Brain microvascular endothelial cell (primary cell): ENCODE results near the gene RUNDC3A.

Experiments
- DNase-seq: peaks from one replicate; pipeline ENCODE4 v3.0.0-alpha.2; 2020
- H3K27ac ChIP-seq: fragments of 250-450 bp; sonication (Bioruptor Pico); 2 replicates; pipeline ENCODE4 v1.5.1; 2020; ENCODE audit warnings: mild to moderate bottlenecking, moderate library complexity
- H3K27me3 ChIP-seq: fragments of 250-450 bp; sonication (Bioruptor Pico); replicated peaks from 2 replicates; pipeline ENCODE4 v1.5.1; 2020; ENCODE audit warnings: mild to moderate bottlenecking
- H3K36me3 ChIP-seq: fragments of 250-450 bp; sonication (Bioruptor Pico); replicated peaks from 2 replicates; pipeline ENCODE4 v1.5.1; 2020; ENCODE audit warnings: mild to moderate bottlenecking
- H3K4me3 ChIP-seq: 2 replicates; pipeline ENCODE4 v1.5.1; 2011; ENCODE audit warnings: low read depth, mild to moderate bottlenecking, control low read depth, low read length, moderate library complexity
- CTCF ChIP-seq: IDR thresholded peaks from 2 replicates; pipeline ENCODE4 v1.5.1; 2011; ENCODE audit warnings: low read depth, mild to moderate bottlenecking, moderate library complexity, low read length, control low read depth, inconsistent platforms; ENCODE audit errors: missing control alignments
- in situ Hi-C: cut with HindIII; loops from 2 replicates; pipeline ENCODE4 v1.10.0; 2017; ENCODE audit warnings: low sequenced_read_pairs, low pct_ligation_motif_present

RUNDC3A gene

GRCh38 chr17:44322236-44322895 is 14.0 kb downstream of the RUNDC3A start:
- Histone ChIP-seq H3K36me3 (peaks cover 20% of the 10 kb centered on the region), H3K27me3 (no peaks in the 10 kb centered on the region), H3K4me3 (no peak overlapping the region), H3K27ac (no peak overlapping the region)
- TF ChIP-seq CTCF, result no peak
- no peak for DNase-seq
- in situ Hi-C loops, result loop anchor here (10.0 kb wide), 1 partner anchor 118 kb away; no protein-coding TSS in a partner anchor

- no peak overlapping the region for H3K27ac ChIP-seq
- no peak for DNase-seq
- in situ Hi-C loops, result loop anchor here (10.0 kb wide), 1 partner anchor 119 kb away; no protein-coding TSS in a partner anchor
- peaks cover 20% of the 10 kb centered on the region for H3K36me3 ChIP-seq
- H3K27me3 ChIP-seq, result no peaks in the 10 kb centered on the region
- no peak for TF ChIP-seq CTCF
- peak overlapping the region; percentile 76 for H3K4me3 ChIP-seq
Observed at GRCh38 chr17:44323359-44324091, 15.1 kb downstream of the RUNDC3A start.

GRCh38 chr17:44324092-44324570 is 15.7 kb downstream of the RUNDC3A start:
- no peak for TF ChIP-seq CTCF
- H3K27me3 ChIP-seq, result no peaks in the 10 kb centered on the region
- peaks cover 20% of the 10 kb centered on the region for H3K36me3 ChIP-seq

GRCh38 chr17:44324571-44325275 is 16.3 kb downstream of the RUNDC3A start, which contains the start of gene SLC25A39:
Gene SLC25A39, minus strand, starts transcription at chr17:44324823. Its CDS starts 1,261 bp downstream, at chr17:44323562.
- Histone ChIP-seq H3K36me3 (peaks cover 17% of the 10 kb centered on the region), H3K27ac (peak within 1 kb of the TSS; percentile 36), H3K4me3 (peak within 1 kb of the TSS; percentile 76), H3K27me3 (no peaks in the 10 kb centered on the region)
- TF ChIP-seq CTCF, result no peak
- in situ Hi-C loops, result loop anchor here (10.0 kb wide), 1 partner anchor 120 kb away; no protein-coding TSS in a partner anchor
- DNase-seq, result peak; percentile 82

More at GRCh38 chr17:44324092-44324570, 15.7 kb downstream of the RUNDC3A start:
- no peak for DNase-seq
- in situ Hi-C loops, result loop anchor here (10.0 kb wide), 1 partner anchor 119 kb away; no protein-coding TSS in a partner anchor
- H3K4me3 ChIP-seq, result peak overlapping the region; percentile 76
- H3K27ac ChIP-seq, result peak overlapping the region; percentile 26

- in situ Hi-C loops, result loop anchor here (10.0 kb wide), 1 partner anchor 122 kb away; no protein-coding TSS in a partner anchor
- no peak overlapping the region for H3K27ac ChIP-seq
- no peak overlapping the region for H3K4me3 ChIP-seq
Observed at GRCh38 chr17:44326861-44327444, 18.6 kb downstream of the RUNDC3A start.

More at GRCh38 chr17:44326861-44327444, 18.6 kb downstream of the RUNDC3A start:
- peaks cover 4% of the 10 kb centered on the region for H3K36me3 ChIP-seq
- DNase-seq, result peak; percentile 96
- no peak for TF ChIP-seq CTCF
- H3K27me3 ChIP-seq, result no peaks in the 10 kb centered on the region
